ENCODE data around the gene MOB2.
"Not testable (repeated sequence)": the region's sequence is repeated elsewhere in the genome, so short reads cannot be mapped to it uniquely, and the experiment has no call there.

DNA sequence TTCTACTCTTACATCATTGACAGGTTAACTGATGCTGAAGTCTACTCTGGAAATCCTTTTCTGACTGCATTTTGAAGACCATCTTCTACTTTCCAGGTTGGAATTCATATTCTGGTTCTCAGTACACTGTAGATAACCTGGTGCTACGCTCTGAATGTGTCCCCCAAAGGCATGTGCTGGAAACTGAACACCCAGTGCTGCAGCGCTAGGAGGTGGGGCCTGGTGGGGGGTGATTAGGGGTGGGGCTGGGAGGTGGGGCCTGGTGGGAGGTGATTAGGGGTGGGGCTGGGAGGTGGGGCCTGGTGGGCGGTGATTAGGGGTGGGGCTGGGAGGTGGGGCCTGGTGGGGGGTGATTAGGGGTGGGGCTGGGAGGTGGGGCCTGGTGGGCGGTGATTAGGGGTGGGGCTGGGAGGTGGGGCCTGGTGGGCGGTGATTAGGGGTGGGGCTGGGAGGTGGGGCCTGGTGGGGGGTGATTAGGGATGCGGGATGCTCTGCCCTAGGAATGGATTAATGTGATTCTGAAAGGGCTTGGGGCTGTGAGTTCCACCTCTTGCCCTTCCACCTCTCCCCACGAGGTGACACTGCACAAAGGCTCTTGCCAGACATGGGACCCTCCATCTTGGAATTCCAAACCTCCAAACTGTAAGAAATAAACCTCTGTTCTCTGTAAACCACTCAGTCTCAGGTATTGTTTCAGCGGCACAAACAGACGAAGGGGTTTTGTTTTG lies 26.1 kb upstream of the MOB2 start:
- TF ChIP-seq ZNF507 (tag; conservative IDR thresholded peaks at IDR 0.05); CREB1 (IDR thresholded peaks at IDR 0.05); CREB1 (CRISPR knock-in tag; IDR thresholded peaks at IDR 0.05); POLR2A (conservative IDR thresholded peaks at IDR 0.05); NBN (IDR thresholded peaks at IDR 0.05; ENCODE audit: low read depth); EP300 (IDR thresholded peaks at IDR 0.05; ENCODE audit: low read length); POU5F1 (IDR thresholded peaks at IDR 0.05; ENCODE audit: borderline replicate concordance, low read depth, low read length, partially characterized antibody); BRCA1 (IDR thresholded peaks at IDR 0.05); BRCA1 (CRISPR knock-in tag; IDR thresholded peaks at IDR 0.05); TAF9B (IDR thresholded peaks at IDR 0.05; ENCODE audit: partially characterized antibody): not testable (repeated sequence)
- TF ChIP-seq, protein P1, sequence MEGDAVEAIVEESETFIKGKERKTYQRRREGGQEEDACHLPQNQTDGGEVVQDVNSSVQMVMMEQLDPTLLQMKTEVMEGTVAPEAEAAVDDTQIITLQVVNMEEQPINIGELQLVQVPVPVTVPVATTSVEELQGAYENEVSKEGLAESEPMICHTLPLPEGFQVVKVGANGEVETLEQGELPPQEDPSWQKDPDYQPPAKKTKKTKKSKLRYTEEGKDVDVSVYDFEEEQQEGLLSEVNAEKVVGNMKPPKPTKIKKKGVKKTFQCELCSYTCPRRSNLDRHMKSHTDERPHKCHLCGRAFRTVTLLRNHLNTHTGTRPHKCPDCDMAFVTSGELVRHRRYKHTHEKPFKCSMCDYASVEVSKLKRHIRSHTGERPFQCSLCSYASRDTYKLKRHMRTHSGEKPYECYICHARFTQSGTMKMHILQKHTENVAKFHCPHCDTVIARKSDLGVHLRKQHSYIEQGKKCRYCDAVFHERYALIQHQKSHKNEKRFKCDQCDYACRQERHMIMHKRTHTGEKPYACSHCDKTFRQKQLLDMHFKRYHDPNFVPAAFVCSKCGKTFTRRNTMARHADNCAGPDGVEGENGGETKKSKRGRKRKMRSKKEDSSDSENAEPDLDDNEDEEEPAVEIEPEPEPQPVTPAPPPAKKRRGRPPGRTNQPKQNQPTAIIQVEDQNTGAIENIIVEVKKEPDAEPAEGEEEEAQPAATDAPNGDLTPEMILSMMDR (IDR thresholded peaks at IDR 0.05 in 2 of 3, conservative IDR thresholded peaks at IDR 0.05 in 1 of 3; ENCODE audit: insufficient read depth in 2 of 3, low read depth in 1 of 3, low read length in 3 of 3): not testable (repeated sequence)
